Measurements from ENCODE around the gene RPL7A. TPM values are rescaled to one million over a fixed set of nuclear protein-coding genes. Genes with fewer than 3 reads are reported as not detected.
"Not testable (repeated sequence)": the region's sequence is repeated elsewhere in the genome, so short reads cannot be mapped to it uniquely, and the experiment has no call there.

The RPL7A gene
- total RNA-seq, 1 experiment from 2014 or later = 2,991 TPM

- H3K4me3 ChIP-seq = no peak overlapping the region
- peaks cover 61% of the 10 kb centered on the region for H3K36me3 ChIP-seq
- no peak for DNase-seq
- no peaks in the 10 kb centered on the region for H3K27me3 ChIP-seq
- H3K9me3 ChIP-seq = no peaks in the 10 kb centered on the region
Measured at GRCh38 chr9:133372144-133372543, 24.1 kb downstream of the RPL7A start.

GRCh38 chr9:133374612-133375115 lies 26.6 kb downstream of the RPL7A start:
- Histone ChIP-seq H3K36me3 (peaks cover 38% of the 10 kb centered on the region), H3K9me3 (no peaks in the 10 kb centered on the region)
- no peak for DNase-seq

GRCh38 chr9:133375116-133375723 lies 27.2 kb downstream of the RPL7A start:
- no peaks in the 10 kb centered on the region for H3K27me3 ChIP-seq
- H3K36me3 ChIP-seq = peaks cover 35% of the 10 kb centered on the region
- no peaks in the 10 kb centered on the region for H3K9me3 ChIP-seq
- DNase-seq = no peak
- peak overlapping the region; percentile 95 for H3K4me3 ChIP-seq

More at GRCh38 chr9:133374612-133375115, 26.6 kb downstream of the RPL7A start:
- Histone ChIP-seq H3K4me3 (peak overlapping the region; percentile 95), H3K27me3 (no peaks in the 10 kb centered on the region)

GRCh38 chr9:133375724-133376654 lies 28.0 kb downstream of the RPL7A start, which contains the start of the genes STKLD1 and SURF4:
Gene STKLD1 (plus strand): TSS chr9:133376366. CDS start chr9:133376474, 108 bp downstream.
Gene SURF4 (minus strand): TSS chr9:133376060. CDS start chr9:133375969, 91 bp downstream.
- peak within 1 kb of the TSS; percentile 95 for H3K4me3 ChIP-seq
- peaks cover 28% of the 10 kb centered on the region for H3K36me3 ChIP-seq
- H3K27me3 ChIP-seq = no peaks in the 10 kb centered on the region
- peak; percentile 94 for DNase-seq
- H3K9me3 ChIP-seq = no peaks in the 10 kb centered on the region

- peaks cover 16% of the 10 kb centered on the region for H3K36me3 ChIP-seq
- H3K9me3 ChIP-seq, H3K4me3 ChIP-seq, DNase-seq, H3K27me3 ChIP-seq: not testable (repeated sequence)
Measured at GRCh38 chr9:133377280-133377679, 29.3 kb downstream of the RPL7A start.

- H3K36me3 ChIP-seq = peaks cover 11% of the 10 kb centered on the region
- H3K27me3 ChIP-seq = no peaks in the 10 kb centered on the region
- H3K9me3 ChIP-seq = no peaks in the 10 kb centered on the region
- H3K4me3 ChIP-seq = no peak overlapping the region
- DNase-seq = peak; percentile 38
Measured at GRCh38 chr9:133377721-133378216, 29.8 kb downstream of the RPL7A start.

- H3K9me3 ChIP-seq = no peaks in the 10 kb centered on the region
- no peak overlapping the region for H3K4me3 ChIP-seq
- peaks cover 3% of the 10 kb centered on the region for H3K36me3 ChIP-seq
- H3K27me3 ChIP-seq = no peaks in the 10 kb centered on the region
- no peak for DNase-seq
Measured at GRCh38 chr9:133378408-133378962, 30.5 kb downstream of the RPL7A start.

- Histone ChIP-seq H3K27me3 (no peaks in the 10 kb centered on the region), H3K36me3 (no peaks in the 10 kb centered on the region), H3K9me3 (no peaks in the 10 kb centered on the region), H3K4me3 (no peak overlapping the region)
- no peak for DNase-seq
Measured at GRCh38 chr9:133379153-133380086, 31.4 kb downstream of the RPL7A start.

GRCh38 chr9:133380734-133381133 lies 32.7 kb downstream of the RPL7A start:
- no peaks in the 10 kb centered on the region for H3K27me3 ChIP-seq
- H3K9me3 ChIP-seq = no peaks in the 10 kb centered on the region

GRCh38 chr9:133382507-133383141 lies 34.6 kb downstream of the RPL7A start:
- no peak for DNase-seq
- Histone ChIP-seq H3K36me3 (no peaks in the 10 kb centered on the region), H3K27me3 (no peaks in the 10 kb centered on the region), H3K4me3 (no peak overlapping the region), H3K9me3 (no peaks in the 10 kb centered on the region)

More at GRCh38 chr9:133380734-133381133, 32.7 kb downstream of the RPL7A start:
- no peak overlapping the region for H3K4me3 ChIP-seq
- no peaks in the 10 kb centered on the region for H3K36me3 ChIP-seq
- no peak for DNase-seq

- no peaks in the 10 kb centered on the region for H3K27me3 ChIP-seq
- no peak overlapping the region for H3K4me3 ChIP-seq
- no peaks in the 10 kb centered on the region for H3K9me3 ChIP-seq
- DNase-seq = no peak
- no peaks in the 10 kb centered on the region for H3K36me3 ChIP-seq
Measured at GRCh38 chr9:133383438-133383837, 35.4 kb downstream of the RPL7A start.

- no peak overlapping the region for H3K4me3 ChIP-seq
- no peaks in the 10 kb centered on the region for H3K27me3 ChIP-seq
- DNase-seq = no peak
- no peaks in the 10 kb centered on the region for H3K36me3 ChIP-seq
- H3K9me3 ChIP-seq = no peaks in the 10 kb centered on the region
Measured at GRCh38 chr9:133384736-133385321, 36.8 kb downstream of the RPL7A start.

- Histone ChIP-seq H3K9me3 (no peaks in the 10 kb centered on the region), H3K36me3 (no peaks in the 10 kb centered on the region), H3K4me3 (no peak overlapping the region), H3K27me3 (no peaks in the 10 kb centered on the region)
- no peak for DNase-seq
Measured at GRCh38 chr9:133385452-133385851, 37.4 kb downstream of the RPL7A start.

GRCh38 chr9:133386338-133386737 lies 38.3 kb downstream of the RPL7A start:
- Histone ChIP-seq H3K36me3 (no peaks in the 10 kb centered on the region), H3K27me3 (no peaks in the 10 kb centered on the region), H3K4me3 (no peak overlapping the region), H3K9me3 (no peaks in the 10 kb centered on the region)
- DNase-seq = no peak

- Histone ChIP-seq H3K27me3 (no peaks in the 10 kb centered on the region), H3K36me3 (no peaks in the 10 kb centered on the region), H3K4me3 (no peak overlapping the region), H3K9me3 (no peaks in the 10 kb centered on the region)
- no peak for DNase-seq
Measured at GRCh38 chr9:133387680-133388079, 39.7 kb downstream of the RPL7A start.

Measured in MG63 (cell line).